PC-3 (cell line): ENCODE results near the gene BAG3.

ENCODE experiments used
- EZH2phosphoT487 ChIP-seq: fragments of 300-600 bp; sonication (generic); IDR thresholded peaks from 2 replicates; pipeline ENCODE4 v1.6.1; 2018; ENCODE audit warnings: mild to moderate bottlenecking, antibody characterized with exemption, low read length, borderline replicate concordance
- TF ChIP-seq, protein P1 (sequence below): fragments of 300-600 bp; sonication (generic); conservative IDR thresholded peaks from 2 replicates; pipeline ENCODE4 v1.5.1; 2017; ENCODE audit warnings: antibody characterized with exemption, low read depth, mild to moderate bottlenecking, low read length

DNA sequence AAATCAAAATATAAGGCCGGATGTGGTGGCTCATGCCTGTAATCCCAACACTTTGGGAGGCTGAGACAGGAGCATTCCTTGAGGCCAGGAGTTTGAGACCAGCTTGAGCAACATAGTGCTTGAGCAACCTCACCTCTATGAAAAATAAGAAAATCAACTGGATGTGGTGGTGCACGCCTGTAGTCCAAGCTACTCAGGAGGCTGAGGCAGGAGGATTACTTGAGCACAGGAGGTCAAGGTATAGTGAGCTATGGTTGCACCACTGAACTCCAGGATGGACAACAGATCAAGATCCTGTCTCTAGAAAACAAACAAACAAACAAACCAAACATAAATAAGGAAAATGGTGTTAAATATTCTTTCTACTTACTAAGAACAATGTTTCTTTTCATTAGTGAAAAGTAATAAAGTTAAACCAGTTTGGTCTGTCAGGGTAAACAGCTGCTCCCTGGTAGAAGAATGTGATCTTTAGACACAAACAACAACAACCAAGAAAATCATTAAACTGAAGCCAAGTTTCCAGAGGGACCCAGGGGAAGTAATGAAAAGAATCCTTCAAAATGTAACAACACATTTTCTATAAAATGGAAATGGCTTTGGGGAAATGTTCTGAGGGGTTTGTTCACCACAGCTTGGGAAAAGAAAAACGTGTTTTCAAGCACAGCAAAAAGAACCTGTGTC lies 17.5 kb upstream of the BAG3 start:
- no peak for TF ChIP-seq EZH2phosphoT487
- TF ChIP-seq, protein P1, sequence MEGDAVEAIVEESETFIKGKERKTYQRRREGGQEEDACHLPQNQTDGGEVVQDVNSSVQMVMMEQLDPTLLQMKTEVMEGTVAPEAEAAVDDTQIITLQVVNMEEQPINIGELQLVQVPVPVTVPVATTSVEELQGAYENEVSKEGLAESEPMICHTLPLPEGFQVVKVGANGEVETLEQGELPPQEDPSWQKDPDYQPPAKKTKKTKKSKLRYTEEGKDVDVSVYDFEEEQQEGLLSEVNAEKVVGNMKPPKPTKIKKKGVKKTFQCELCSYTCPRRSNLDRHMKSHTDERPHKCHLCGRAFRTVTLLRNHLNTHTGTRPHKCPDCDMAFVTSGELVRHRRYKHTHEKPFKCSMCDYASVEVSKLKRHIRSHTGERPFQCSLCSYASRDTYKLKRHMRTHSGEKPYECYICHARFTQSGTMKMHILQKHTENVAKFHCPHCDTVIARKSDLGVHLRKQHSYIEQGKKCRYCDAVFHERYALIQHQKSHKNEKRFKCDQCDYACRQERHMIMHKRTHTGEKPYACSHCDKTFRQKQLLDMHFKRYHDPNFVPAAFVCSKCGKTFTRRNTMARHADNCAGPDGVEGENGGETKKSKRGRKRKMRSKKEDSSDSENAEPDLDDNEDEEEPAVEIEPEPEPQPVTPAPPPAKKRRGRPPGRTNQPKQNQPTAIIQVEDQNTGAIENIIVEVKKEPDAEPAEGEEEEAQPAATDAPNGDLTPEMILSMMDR: no peak
